Activated T-helper 1 cell treated with anti-CD3 and anti-CD28 coated beads, Interleukin-12 subunit alpha, Interleukin-12 subunit beta, Interleukin-2, Interleukin-4 antibody, amounts not matched to agents 30 ng/mL and 10 ng/mL and 1 ng/mL, durations not matched to agents 14 hours and 24 hours and 36 hours (primary cell): ENCODE measurements around the gene STEAP3. TPM values are rescaled to one million over a fixed set of nuclear protein-coding genes. Genes with fewer than 3 reads are reported as not detected.

Experiments used
- DNase-seq: peaks from one replicate; pipeline ENCODE4 v3.0.0; 2021; ENCODE audit warnings: low spot score
- H3K27ac Mint-ChIP-seq: one replicate; pipeline ENCODE4 v1.8.0; 2021; ENCODE audit warnings: mild to moderate bottlenecking, mixed read lengths
- H3K27me3 Mint-ChIP-seq: one replicate; pipeline ENCODE4 v1.8.0; 2022; ENCODE audit warnings: mild to moderate bottlenecking, moderate library complexity, mixed read lengths; ENCODE audit not compliant: insufficient read depth
- H3K36me3 Mint-ChIP-seq: one replicate; pipeline ENCODE4 v1.8.0; 2021; ENCODE audit warnings: low read depth, mixed read lengths
- H3K4me1 Mint-ChIP-seq: one replicate; pipeline ENCODE4 v1.8.0; 2021; ENCODE audit warnings: low read depth, mixed read lengths
- H3K4me3 Mint-ChIP-seq: one replicate; pipeline ENCODE4 v1.8.0; 2021; ENCODE audit warnings: mild to moderate bottlenecking, moderate library complexity, mixed read lengths
- H3K9me3 Mint-ChIP-seq: one replicate; pipeline ENCODE4 v1.8.0; 2021; ENCODE audit warnings: mixed read lengths
- intact Hi-C: fragments of 100-400 bp; cut with micrococcal nuclease; formaldehyde crosslinking; loops from one replicate; pipeline ENCODE4 v1.15.1; 2024
- total RNA-seq: library from RNA; stranded (reverse); gene quantifications from 2 replicates; pipeline ENCODE4 v1.2.3, GENCODE V29; 2022

Gene STEAP3
- total RNA-seq, 1 donor from 2014 or later, result 0.13 TPM

GRCh38 chr2:119205001-119205706, 18.5 kb upstream of the STEAP3 start:
- Mint-ChIP-seq H3K27ac (no peak overlapping the region), H3K4me1 (no peaks in the 10 kb centered on the region), H3K36me3 (no peaks in the 10 kb centered on the region), H3K9me3 (no peaks in the 10 kb centered on the region), H3K4me3 (no peak overlapping the region), H3K27me3 (peaks cover 2% of the 10 kb centered on the region)
- no peak for DNase-seq
- intact Hi-C loops, result no loop called here

DNA sequence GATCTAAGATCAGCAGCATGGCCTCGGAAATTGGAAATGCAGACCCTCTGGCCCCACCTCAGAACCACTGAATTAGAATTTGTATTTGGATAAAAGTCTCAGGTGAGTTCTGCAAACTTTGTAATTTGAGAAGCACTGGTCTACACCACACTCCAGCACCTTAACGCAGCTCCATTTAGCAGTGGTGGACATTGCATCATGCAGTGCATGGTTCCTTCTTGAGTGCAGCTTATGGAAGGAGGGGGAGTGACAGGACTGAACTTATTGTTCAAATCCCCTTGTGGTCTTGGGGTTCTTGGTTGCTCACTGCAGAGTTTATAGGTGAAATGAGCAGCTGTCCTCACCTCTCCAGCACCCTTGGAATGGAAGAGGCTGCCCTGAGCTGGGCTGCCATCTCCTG, 17.4 kb upstream of the STEAP3 start:
- no peak overlapping the region for H3K4me3 Mint-ChIP-seq
- peaks cover 2% of the 10 kb centered on the region for H3K27me3 Mint-ChIP-seq
- intact Hi-C loops, result no loop called here
- no peak overlapping the region for H3K27ac Mint-ChIP-seq
- no peaks in the 10 kb centered on the region for H3K4me1 Mint-ChIP-seq
- DNase-seq, result no peak
- H3K9me3 Mint-ChIP-seq, result no peaks in the 10 kb centered on the region
- no peaks in the 10 kb centered on the region for H3K36me3 Mint-ChIP-seq

DNA sequence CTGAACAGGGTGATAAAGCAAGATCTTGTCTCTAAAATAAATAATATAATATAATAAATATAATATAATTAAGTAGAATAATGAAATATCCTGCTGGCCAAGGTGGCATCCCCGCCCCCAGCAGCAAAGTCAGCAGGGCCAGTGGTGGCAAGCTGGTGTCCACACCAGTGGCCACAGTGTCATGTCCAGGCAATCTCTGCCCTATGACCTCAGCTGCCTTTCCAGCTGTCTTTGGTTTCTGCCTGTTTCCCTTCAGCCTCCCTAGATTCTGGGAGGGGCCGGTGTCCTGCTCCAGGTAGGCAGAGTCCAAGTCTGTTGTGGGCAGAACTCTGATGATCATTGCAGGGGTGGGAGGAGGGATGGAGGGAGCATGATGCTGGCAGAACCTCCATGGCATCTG, 16.2 kb upstream of the STEAP3 start:
- no peak overlapping the region for H3K27ac Mint-ChIP-seq
- H3K4me1 Mint-ChIP-seq, result no peaks in the 10 kb centered on the region
- no peaks in the 10 kb centered on the region for H3K9me3 Mint-ChIP-seq
- no peaks in the 10 kb centered on the region for H3K36me3 Mint-ChIP-seq
- no peaks in the 10 kb centered on the region for H3K27me3 Mint-ChIP-seq
- DNase-seq, result no peak
- intact Hi-C loops, result no loop called here
- no peak overlapping the region for H3K4me3 Mint-ChIP-seq

GRCh38 chr2:119208791-119209203, 14.8 kb upstream of the STEAP3 start:
- Mint-ChIP-seq H3K4me1 (no peaks in the 10 kb centered on the region), H3K4me3 (no peak overlapping the region), H3K9me3 (no peaks in the 10 kb centered on the region), H3K27me3 (no peaks in the 10 kb centered on the region), H3K27ac (no peak overlapping the region), H3K36me3 (no peaks in the 10 kb centered on the region)
- DNase-seq, result no peak
- intact Hi-C loops, result no loop called here

DNA sequence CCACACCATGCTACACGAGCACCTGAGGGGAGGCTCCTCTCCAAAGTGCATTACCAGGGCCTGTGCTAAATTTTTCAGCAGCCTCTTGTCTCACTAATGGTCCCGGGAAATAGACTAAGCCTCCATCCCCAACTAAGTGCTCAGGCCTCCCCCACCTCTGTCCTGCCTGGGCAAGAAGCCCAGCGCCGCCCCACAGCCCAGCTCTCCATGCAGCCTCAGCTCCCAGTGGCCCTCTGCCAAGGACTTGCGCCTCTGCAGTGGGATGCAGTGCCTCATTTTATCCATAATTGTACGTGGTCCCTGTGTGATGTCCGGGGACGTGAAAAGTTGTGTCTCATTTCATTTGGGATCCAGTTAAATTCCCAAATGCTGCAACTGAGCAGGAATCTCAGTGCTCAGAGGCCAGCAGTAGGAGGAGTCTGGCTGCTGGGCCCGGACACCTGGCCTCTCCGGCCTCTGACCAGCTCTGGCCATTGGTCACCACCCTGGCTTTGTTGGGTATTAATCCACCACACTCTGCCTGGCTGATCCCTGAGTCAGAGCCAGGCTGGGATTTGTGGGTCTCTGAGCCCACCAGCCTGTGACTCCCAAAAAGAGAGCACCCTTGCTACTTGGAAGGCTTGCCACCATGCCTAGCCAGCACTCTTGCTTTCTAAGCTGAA, 11.4 kb upstream of the STEAP3 start:
- no peaks in the 10 kb centered on the region for H3K4me1 Mint-ChIP-seq
- no peaks in the 10 kb centered on the region for H3K36me3 Mint-ChIP-seq
- intact Hi-C loops, result no loop called here
- no peak for DNase-seq
- no peak overlapping the region for H3K4me3 Mint-ChIP-seq
- H3K9me3 Mint-ChIP-seq, result no peaks in the 10 kb centered on the region
- no peaks in the 10 kb centered on the region for H3K27me3 Mint-ChIP-seq
- no peak overlapping the region for H3K27ac Mint-ChIP-seq

DNA sequence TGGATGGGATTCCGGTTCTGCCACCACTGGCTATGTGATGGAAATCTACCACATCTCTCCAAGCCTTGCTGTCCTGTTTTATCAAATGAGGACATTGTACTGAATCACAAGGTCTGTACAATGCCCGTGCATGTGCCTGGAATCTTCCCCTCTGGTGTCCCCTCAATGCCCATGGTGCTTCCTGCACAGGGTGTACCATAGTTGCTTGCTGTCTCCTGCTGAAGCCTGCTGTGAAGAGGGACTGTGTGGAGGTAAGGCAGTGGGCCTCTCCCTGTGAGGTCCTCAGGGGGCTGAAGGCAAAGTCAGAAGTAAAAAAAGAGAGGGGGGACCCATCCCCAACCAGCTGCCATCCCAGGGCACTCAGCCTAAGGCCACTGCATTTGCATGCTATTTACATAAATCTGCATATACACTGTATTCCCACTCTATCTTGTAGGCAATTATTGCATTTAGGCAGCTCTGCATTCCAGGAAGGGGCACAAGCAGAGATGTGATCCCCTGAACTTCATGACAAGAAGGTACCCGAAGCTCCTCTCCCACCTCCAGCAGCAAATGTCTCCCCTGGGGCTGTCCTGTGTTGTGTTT, 9.1 kb upstream of the STEAP3 start:
- H3K27ac Mint-ChIP-seq, result no peak overlapping the region
- no peaks in the 10 kb centered on the region for H3K36me3 Mint-ChIP-seq
- H3K27me3 Mint-ChIP-seq, result peaks cover 6% of the 10 kb centered on the region
- intact Hi-C loops, result no loop called here
- no peak overlapping the region for H3K4me3 Mint-ChIP-seq
- H3K9me3 Mint-ChIP-seq, result no peaks in the 10 kb centered on the region
- no peak for DNase-seq
- no peaks in the 10 kb centered on the region for H3K4me1 Mint-ChIP-seq

DNA sequence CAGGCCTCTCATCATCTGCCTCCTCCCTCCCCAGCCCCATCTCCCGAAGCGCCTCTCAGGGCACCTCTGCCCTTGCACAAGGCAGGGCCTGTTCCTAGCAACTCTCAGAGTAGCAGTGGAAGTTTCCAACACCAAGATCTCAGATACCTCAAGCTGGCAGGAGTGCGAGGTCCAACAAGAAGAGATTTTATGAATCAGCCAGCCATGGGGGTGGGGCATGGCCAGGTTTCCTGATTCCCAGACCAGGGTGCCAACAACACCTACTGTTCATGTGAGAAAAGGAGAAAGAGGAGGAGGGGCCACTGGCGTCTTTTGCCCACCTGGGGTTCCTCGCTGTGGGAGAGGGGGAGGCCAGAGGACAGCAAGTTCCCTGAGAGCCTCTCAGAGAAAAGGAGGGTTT, 6.6 kb upstream of the STEAP3 start:
- H3K4me1 Mint-ChIP-seq, result no peaks in the 10 kb centered on the region
- H3K4me3 Mint-ChIP-seq, result no peak overlapping the region
- H3K27ac Mint-ChIP-seq, result no peak overlapping the region
- no peaks in the 10 kb centered on the region for H3K36me3 Mint-ChIP-seq
- no peaks in the 10 kb centered on the region for H3K9me3 Mint-ChIP-seq
- DNase-seq, result no peak
- H3K27me3 Mint-ChIP-seq, result peaks cover 14% of the 10 kb centered on the region
- intact Hi-C loops, result no loop called here

- no peaks in the 10 kb centered on the region for H3K4me1 Mint-ChIP-seq
- no peaks in the 10 kb centered on the region for H3K9me3 Mint-ChIP-seq
- H3K27ac Mint-ChIP-seq, result no peak overlapping the region
- intact Hi-C loops, result no loop called here
- no peak for DNase-seq
- peaks cover 23% of the 10 kb centered on the region for H3K27me3 Mint-ChIP-seq
- H3K4me3 Mint-ChIP-seq, result no peak overlapping the region
- no peaks in the 10 kb centered on the region for H3K36me3 Mint-ChIP-seq
Observed at GRCh38 chr2:119218478-119219064, 5.1 kb upstream of the STEAP3 start.

GRCh38 chr2:119219873-119220272, 3.8 kb upstream of the STEAP3 start:
- H3K9me3 Mint-ChIP-seq, result no peaks in the 10 kb centered on the region
- H3K4me3 Mint-ChIP-seq, result no peak overlapping the region
- no peaks in the 10 kb centered on the region for H3K4me1 Mint-ChIP-seq
- peaks cover 30% of the 10 kb centered on the region for H3K27me3 Mint-ChIP-seq
- no peak for DNase-seq
- intact Hi-C loops, result no loop called here
- no peak overlapping the region for H3K27ac Mint-ChIP-seq
- no peaks in the 10 kb centered on the region for H3K36me3 Mint-ChIP-seq

DNA sequence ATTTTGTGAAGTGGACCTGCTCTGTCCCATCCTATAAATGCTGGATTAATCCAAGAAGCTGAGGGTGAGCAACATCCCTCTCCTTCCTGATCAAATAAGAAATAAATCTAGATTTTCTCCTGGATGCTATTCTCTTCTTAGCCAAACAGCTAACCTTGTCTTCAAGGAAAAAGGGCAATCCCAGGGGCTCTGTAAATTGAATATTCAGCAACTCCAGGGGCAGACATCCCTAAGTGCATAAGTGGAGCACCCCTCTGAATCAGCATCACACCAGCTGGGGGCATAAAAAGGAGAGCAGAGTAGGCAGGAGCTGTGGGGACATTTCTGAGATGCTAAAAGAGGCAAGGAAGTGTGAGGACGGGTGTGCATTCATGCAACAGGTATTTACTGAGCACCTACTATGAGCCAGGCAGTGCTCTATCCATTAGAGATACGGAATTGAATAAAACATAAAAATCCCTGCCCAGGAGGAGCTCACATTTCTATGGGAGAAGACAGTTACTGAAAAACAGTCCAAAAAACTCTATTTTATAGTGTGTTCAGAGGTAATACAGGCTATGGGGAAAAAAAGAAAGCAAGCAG, 2.8 kb upstream of the STEAP3 start:
- Mint-ChIP-seq H3K9me3 (no peaks in the 10 kb centered on the region), H3K4me3 (no peak overlapping the region), H3K4me1 (no peaks in the 10 kb centered on the region), H3K27me3 (peaks cover 38% of the 10 kb centered on the region), H3K36me3 (no peaks in the 10 kb centered on the region), H3K27ac (no peak overlapping the region)
- intact Hi-C loops, result no loop called here
- DNase-seq, result no peak

- Mint-ChIP-seq H3K9me3 (no peaks in the 10 kb centered on the region), H3K4me3 (no peak overlapping the region), H3K27ac (no peak overlapping the region), H3K4me1 (no peaks in the 10 kb centered on the region), H3K27me3 (peaks cover 44% of the 10 kb centered on the region), H3K36me3 (no peaks in the 10 kb centered on the region)
- DNase-seq, result no peak
- intact Hi-C loops, result no loop called here
Observed at GRCh38 chr2:119221609-119222008, 2.0 kb upstream of the STEAP3 start.

- intact Hi-C loops, result no loop called here
- DNase-seq, result no peak
- no peaks in the 10 kb centered on the region for H3K9me3 Mint-ChIP-seq
- no peaks in the 10 kb centered on the region for H3K4me1 Mint-ChIP-seq
- H3K27ac Mint-ChIP-seq, result no peak overlapping the region
- H3K27me3 Mint-ChIP-seq, result peaks cover 46% of the 10 kb centered on the region
- no peak overlapping the region for H3K4me3 Mint-ChIP-seq
- no peaks in the 10 kb centered on the region for H3K36me3 Mint-ChIP-seq
Observed at GRCh38 chr2:119222213-119222612, 1.4 kb upstream of the STEAP3 start.
